Ramos (cell line): ENCODE results near the gene SPON1.
"Not testable (repeated sequence)": the region's sequence is repeated elsewhere in the genome, so short reads cannot be mapped to it uniquely, and the experiment has no call there.

ENCODE experiments used
- in situ Hi-C: fragments of 300-500 bp; cut with MboI; formaldehyde crosslinking; loops from one replicate; pipeline ENCODE4 v1.14.3; 2022; ENCODE audit warnings: low sequenced_read_pairs; ENCODE audit not compliant: unreplicated experiment

The SPON1 gene

GRCh38 chr11:14073849-14074476 lies 111.4 kb downstream of the SPON1 start:
- in situ Hi-C loops = no loop called here

- in situ Hi-C loops = no loop called here
These were observed 112.9 kb downstream of the SPON1 start for GRCh38 chr11:14075118-14076078.

DNA sequence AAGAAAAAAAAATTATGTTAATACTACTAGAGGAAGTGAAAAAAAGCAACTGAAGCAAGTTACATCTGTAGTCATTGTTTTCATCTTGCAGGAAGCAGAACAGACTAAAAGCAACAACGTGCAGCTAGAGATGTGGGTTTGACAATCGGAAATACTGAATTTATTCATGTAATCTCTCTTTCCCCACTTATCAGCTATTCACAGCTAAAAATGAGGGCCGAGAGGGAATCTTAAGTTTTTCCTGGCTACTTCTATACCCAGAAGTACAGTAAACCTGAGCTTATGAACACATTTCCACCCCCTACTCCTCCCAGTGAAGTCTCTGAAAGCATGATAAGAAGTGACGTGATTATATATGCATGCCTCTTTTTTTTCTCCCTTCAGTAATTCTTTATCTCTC lies 116.5 kb downstream of the SPON1 start:
- in situ Hi-C loops = no loop called here

DNA sequence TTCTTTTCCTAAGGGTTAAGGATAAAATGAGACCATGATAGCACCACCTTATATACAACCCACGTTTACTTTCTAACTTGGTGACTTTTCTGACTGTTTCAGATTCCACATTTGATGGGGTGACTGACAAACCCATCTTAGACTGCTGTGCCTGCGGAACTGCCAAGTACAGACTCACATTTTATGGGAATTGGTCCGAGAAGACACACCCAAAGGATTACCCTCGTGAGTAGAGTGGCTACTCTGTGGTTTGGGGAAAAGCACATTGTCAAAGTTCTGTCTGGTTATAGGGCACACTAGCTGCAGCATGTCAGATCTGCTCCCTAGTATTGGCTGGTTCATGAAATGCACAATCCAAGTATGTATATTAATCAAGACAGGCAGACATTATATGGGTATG lies 117.3 kb downstream of the SPON1 start:
- in situ Hi-C loops = no loop called here

DNA sequence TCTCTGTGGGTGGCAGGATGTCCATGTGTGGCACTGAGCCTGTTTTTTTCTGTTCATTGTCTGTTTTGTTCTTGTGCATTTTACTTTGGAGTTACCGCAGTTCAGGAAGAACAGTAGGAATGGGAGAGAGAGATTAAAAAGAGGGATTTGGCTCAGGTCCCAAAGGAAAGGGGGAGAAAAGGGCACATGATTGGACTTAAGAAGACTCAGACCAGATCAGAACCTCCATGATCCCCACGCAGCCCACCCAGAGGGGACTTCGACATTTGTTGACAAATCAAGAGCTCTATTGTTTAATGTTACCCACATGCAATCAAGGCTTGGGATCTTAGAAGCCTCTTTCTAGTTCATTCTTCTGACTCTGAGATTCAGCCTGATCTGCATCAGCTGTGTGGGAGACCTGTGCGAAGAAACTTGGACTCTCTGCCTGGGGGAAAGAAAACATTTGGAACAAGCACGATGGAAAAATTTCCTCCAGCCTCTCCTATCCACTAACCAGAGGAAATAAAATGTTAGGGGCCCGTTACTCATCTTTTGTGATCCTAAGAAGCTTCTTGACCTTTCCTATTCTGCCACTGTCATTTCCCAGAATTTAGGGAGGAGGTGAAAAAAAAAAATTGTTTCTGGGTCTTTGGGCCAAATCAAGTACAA lies 119.2 kb downstream of the SPON1 start:
- in situ Hi-C loops = no loop called here

DNA sequence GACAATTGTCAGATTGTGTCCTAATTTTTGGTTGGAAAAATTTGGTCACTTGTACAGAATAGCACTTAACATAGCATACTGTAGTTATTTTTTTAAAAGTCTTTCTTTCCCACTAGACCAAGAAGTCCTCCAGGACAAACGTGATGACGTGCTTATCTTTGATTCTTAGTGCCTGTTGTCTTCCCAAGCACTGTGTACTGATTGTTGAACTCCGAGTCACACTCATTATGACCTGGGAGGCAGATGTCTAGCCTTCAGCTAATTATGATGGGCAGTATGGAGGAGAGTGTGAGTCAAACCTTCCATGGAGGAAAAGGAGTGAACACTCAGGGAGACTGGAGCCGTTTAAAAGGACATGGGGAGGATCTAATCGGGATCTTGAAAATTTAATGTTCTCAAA lies 119.8 kb downstream of the SPON1 start:
- in situ Hi-C loops = no loop called here

- in situ Hi-C loops = not testable (repeated sequence)
These were observed 126.3 kb downstream of the SPON1 start for GRCh38 chr11:14088861-14089260.

- in situ Hi-C loops = no loop called here
These were observed 127.4 kb downstream of the SPON1 start for GRCh38 chr11:14089690-14090462.

DNA sequence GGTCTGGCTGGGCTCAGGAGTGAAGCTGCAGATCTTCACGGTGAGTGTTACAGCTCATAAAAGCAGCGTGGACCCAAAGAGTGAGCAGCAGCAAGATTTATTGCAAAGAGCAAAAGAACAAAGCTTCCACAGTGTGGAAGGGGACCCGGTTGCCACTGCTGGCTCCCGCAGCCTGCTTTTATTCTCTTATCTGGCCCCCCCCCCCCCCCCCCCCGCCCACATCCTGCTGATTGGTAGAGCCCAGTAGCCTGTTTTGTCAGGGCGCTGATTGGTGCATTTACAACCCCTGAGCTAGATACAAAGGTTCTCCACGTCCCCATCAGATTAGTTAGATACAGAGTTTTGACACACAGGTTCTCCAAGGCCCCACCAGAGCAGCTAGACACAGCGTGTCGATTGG lies 128.1 kb downstream of the SPON1 start:
- in situ Hi-C loops = not testable (repeated sequence)

GRCh38 chr11:14093065-14093464 lies 130.5 kb downstream of the SPON1 start:
- in situ Hi-C loops = no loop called here

GRCh38 chr11:14094481-14095037 lies 132.0 kb downstream of the SPON1 start:
- in situ Hi-C loops = no loop called here

DNA sequence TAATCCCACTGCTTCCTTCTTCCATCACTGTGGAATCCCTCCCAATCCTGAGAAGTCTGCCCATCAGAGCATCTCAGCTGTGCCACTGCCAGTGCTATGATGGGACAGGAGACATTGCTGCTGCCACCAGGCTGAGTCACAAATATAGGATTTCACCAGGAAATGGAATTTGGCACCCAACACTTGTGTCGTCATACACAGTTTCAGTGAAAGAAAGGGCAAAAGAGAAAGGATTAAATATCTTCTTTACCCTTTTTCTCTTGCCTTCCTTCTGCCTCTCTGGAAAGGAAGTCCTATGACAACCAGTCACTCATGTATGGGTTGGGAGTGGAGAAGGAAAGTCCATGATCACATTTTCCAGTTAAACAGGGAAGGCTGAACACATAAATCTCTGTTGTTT lies 133.4 kb downstream of the SPON1 start:
- in situ Hi-C loops = no loop called here

- in situ Hi-C loops = no loop called here
These were observed 134.1 kb downstream of the SPON1 start for GRCh38 chr11:14096606-14097005.

GRCh38 chr11:14101388-14101787 lies 138.9 kb downstream of the SPON1 start:
- in situ Hi-C loops = no loop called here

- in situ Hi-C loops = no loop called here
These were observed 140.2 kb downstream of the SPON1 start for GRCh38 chr11:14102766-14103165.

DNA sequence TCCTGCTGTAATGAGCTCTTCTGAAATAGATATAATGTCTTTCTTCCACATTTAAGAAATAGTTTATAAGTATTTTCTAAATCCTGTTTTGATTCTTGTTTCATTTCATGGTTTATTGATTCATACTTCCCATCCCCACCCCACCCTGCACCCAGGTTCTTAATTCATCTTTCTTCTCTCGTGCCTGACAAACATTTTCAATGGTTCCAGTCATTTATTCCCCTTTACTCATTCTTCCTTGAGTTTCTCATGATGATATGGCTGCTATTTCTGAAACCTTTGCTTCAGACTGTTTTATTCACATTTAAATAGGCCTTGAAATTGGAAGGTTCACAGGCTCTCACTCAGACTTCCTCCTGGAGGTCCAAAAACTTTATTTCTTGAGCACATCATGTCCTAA lies 142.9 kb downstream of the SPON1 start:
- in situ Hi-C loops = no loop called here

DNA sequence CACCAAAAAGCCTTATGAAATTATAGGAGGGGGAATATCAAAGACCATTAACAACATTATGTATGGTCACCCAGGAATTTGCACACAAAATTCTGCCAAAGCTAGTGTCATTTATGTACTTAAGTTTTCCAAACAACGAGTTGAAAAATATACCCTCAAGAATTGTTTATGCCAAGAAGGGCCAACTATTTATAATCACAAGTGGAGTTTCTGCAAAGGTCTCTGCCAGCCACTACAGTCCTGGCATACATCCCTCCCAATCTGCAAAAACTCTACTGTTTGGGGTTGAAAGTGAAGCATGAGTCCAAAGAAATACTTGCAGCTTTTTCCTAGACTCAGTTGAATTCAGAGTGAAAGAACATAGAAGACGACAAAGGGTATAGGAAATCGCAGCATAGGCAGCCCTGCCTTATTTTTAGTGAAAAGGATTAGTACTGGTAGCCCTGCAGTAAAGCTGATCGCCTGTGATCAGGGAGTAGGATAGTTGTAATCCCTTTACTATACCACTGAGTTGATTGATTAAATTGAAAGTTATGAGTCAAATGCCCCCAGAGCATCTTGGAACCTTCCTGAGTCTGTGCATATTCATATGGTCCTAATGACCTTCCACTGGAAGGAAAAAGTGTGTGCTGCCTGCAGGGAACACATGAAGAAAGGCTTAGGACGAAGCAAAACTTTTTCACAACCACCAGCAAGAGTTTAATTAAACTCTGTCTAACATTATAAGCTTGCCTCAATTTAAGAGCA lies 144.0 kb downstream of the SPON1 start:
- in situ Hi-C loops = no loop called here

- in situ Hi-C loops = no loop called here
These were observed 144.5 kb downstream of the SPON1 start for GRCh38 chr11:14107050-14107430.

DNA sequence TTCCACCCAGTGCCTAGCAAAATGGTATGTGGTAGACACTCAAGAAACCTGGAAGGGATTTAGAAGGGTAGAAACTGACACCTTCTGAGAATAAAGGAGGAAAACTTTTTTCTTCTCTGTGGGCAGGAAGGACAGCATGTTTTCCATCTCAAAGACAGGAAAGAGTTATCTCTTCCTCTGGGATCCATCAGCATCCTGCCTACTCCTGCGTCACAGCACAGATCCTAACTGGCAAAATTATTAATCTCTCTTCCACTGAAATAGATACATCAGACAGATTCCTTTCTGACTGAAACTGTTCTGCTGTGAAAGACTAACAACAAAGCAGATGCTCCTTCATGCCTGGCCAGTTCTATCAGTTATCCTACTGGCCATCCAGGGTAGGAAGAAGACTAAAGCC lies 147.2 kb downstream of the SPON1 start:
- in situ Hi-C loops = no loop called here
